Lung (tissue), 12 donors: ENCODE results near the gene DYNLL2. TPM values are rescaled to one million over a fixed set of nuclear protein-coding genes. Genes with fewer than 3 reads are reported as not detected.
"Not testable (repeated sequence)": the region's sequence is repeated elsewhere in the genome, so short reads cannot be mapped to it uniquely, and the experiment has no call there.

ENCODE experiments used
- ATAC-seq: fragments of 200-7000 bp; cut with Tn5 transposase; one replicate; pipeline ENCODE4 v1.9.1; 2020; ENCODE audit warnings: moderate number of reproducible peaks; ENCODE audit not compliant: insufficient read depth, low FRiP score
- DNase-seq, 3 donors: peaks; one replicate each; pipeline ENCODE4 v3.0.0-alpha.2; 2013 to 2017
- H3K27ac ChIP-seq, 2 donors: one replicate each; pipeline ENCODE4 v1.5.1; 2013; ENCODE audit warnings: mild to moderate bottlenecking in 2 of 2, moderate library complexity in 2 of 2, control low read depth in 1 of 2, inconsistent platforms in 1 of 2, low read depth in 1 of 2, low read length in 1 of 2
- H3K27me3 ChIP-seq, 3 donors: one replicate each; pipeline ENCODE4 v1.5.1; 2013; ENCODE audit warnings: low read length in 2 of 3; ENCODE audit not compliant: control insufficient read depth in 3 of 3, insufficient read depth in 3 of 3
- H3K36me3 ChIP-seq, 4 donors: one replicate each; pipeline ENCODE4 v1.5.1; 2013; ENCODE audit warnings: low read length in 4 of 4, mild to moderate bottlenecking in 1 of 4, moderate library complexity in 1 of 4; ENCODE audit not compliant: control insufficient read depth in 4 of 4, insufficient read depth in 4 of 4
- H3K4me1 ChIP-seq, 5 donors: one replicate each; pipeline ENCODE4 v1.5.1; 2013; ENCODE audit warnings: low read length in 5 of 5, mild to moderate bottlenecking in 2 of 5, moderate library complexity in 1 of 5; ENCODE audit not compliant: control insufficient read depth in 5 of 5, insufficient read depth in 5 of 5
- H3K4me3 ChIP-seq: one replicate; pipeline ENCODE4 v1.5.1; 2013; ENCODE audit warnings: mild to moderate bottlenecking, control low read depth, moderate library complexity
- H3K9ac ChIP-seq, 2 donors: one replicate each; pipeline ENCODE4 v1.5.1; 2013; ENCODE audit warnings: low read length in 2 of 2, control low read depth in 1 of 2; ENCODE audit not compliant: insufficient read depth in 1 of 2
- H3K9me3 ChIP-seq, 4 donors: one replicate each; pipeline ENCODE4 v1.5.1; 2013; ENCODE audit warnings: low read length in 3 of 4, mild to moderate bottlenecking in 1 of 4, moderate library complexity in 1 of 4; ENCODE audit not compliant: control insufficient read depth in 4 of 4, insufficient read depth in 3 of 4
- CTCF ChIP-seq: IDR thresholded peaks from 2 replicates; pipeline ENCODE4 v1.5.1; 2012; ENCODE audit warnings: mild to moderate bottlenecking; ENCODE audit errors: control extremely low read depth, extremely low read depth
- WGBS, 2 donors: extraction: QIAGEN DNeasy Blood & Tissue Kit; methylation state at CpG; one replicate each; pipeline ENCODE4 v1.1.7; 2013; 5-methylcytosine and 5-hydroxymethylcytosine counted together
- polyA plus RNA-seq, 2 donors: library from polyadenylated mRNA; stranded (reverse); fragments of 200-250 nt; gene quantifications; one replicate each; pipeline ENCODE4 v1.2.1, GENCODE V29; 2013
- total RNA-seq, 2 donors: library from RNA; depleted of rRNA in 1 of 2; stranded (reverse); fragments of >200 nt in 1 of 2; gene quantifications; one replicate each; pipeline ENCODE4 v1.2.1, GENCODE V29; 2014 to 2021
- donor health status: control.
- donor health status: control.
- donor health status: Bipolar disorder and iron deficiency.
- donor health status: healthy.
- donor health status: DM: yes; HTN: yes; CAD: no.

Gene DYNLL2
- total and polyA plus RNA-seq, 4 donors: 21.8 to 36.5 (median 26.6) TPM

DNA sequence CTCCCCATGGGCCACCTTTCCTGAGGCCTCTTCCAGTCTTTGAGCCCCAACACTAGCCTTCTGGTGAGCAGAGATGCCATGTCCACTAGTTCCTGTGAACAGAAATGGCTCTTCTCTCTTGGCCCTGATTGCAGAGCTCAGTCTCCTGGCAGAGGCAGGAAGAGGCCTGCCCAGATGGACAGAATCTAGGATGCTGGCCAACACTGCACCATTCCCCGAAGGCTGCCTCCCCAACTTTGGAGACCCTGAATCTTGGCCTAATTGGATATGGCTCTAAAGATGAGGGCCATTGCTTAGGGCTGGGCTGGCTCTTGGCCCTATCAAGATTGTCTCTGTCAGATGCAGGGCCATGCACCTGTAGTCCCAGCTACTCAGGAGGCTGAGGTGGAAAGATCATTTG lies 18.0 kb upstream of the DYNLL2 start:
- H3K4me1 ChIP-seq: peaks cover 0 to 17% (median 6%) of the 10 kb centered on the region in 5 donors
- no peak overlapping the region for H3K9ac ChIP-seq
- no peak overlapping the region for H3K27ac ChIP-seq
- no peaks in the 10 kb centered on the region for H3K9me3 ChIP-seq
- no peak overlapping the region for H3K4me3 ChIP-seq
- WGBS, 2 donors: 89 to 100% methylated on average over 1 of the region's 1 CpG
- H3K36me3 ChIP-seq: no peaks in the 10 kb centered on the region
- no peak for TF ChIP-seq CTCF
- DNase-seq: no peak
- no peak for ATAC-seq
- no peaks in the 10 kb centered on the region for H3K27me3 ChIP-seq

DNA sequence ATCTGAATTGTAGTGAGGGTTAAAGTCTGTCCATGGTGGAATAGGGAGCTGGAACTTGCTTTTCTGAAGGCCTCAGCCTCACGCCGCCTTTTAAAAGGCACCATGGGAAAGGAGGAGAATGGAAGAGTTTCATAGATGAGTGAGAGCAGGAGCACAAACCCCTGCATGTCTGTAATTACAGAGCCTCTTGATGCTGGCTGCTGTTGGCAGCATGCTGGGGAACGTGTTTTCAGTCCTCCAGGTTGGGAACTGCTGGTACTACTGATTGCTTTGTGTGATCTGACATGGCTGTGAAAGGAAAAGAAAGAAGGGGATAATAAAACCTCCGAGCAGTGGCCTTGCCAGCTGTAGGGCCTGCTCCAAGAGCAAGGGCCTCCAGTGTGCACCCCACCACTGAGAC lies 16.8 kb upstream of the DYNLL2 start:
- no peak for DNase-seq
- TF ChIP-seq CTCF: no peak
- 66 to 70% methylated on average over 4 of the region's 4 CpGs for WGBS, 2 donors

DNA sequence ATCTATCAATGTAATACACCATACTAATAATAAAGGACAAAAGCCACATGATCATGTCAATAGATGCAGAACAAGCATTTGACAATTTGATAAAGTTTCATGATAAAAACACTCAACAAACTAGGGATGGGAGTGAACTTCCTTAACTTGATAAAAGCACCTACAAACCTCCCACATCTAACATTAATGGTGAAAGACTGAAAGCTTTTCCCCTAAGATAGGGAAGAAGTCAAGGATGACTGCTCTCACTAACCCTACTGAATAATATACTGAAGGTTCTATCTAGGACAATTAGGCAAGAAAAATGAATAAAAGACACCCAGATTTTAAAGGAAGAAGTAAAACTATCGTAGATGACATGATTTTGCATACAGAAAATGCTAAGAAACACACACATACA lies 10.4 kb upstream of the DYNLL2 start:
- Histone ChIP-seq H3K9me3 (no peaks in the 10 kb centered on the region), H3K9ac (no peak overlapping the region), H3K36me3 (no peaks in the 10 kb centered on the region), H3K4me1 (no peaks in the 10 kb centered on the region), H3K27ac (no peak overlapping the region), H3K4me3 (no peak overlapping the region), H3K27me3 (no peaks in the 10 kb centered on the region)
- DNase-seq (no peak), ATAC-seq (no peak)
- 65 to 76% methylated on average over 1 of the region's 1 CpG for WGBS, 2 donors
- no peak for TF ChIP-seq CTCF

More for the DNA sequence above, 16.8 kb upstream of the DYNLL2 start:
- no peak overlapping the region for H3K9ac ChIP-seq
- no peak for ATAC-seq
- H3K27ac ChIP-seq: no peak overlapping the region
- no peaks in the 10 kb centered on the region for H3K27me3 ChIP-seq
- H3K9me3 ChIP-seq: no peaks in the 10 kb centered on the region
- H3K4me3 ChIP-seq: no peak overlapping the region
- peaks cover 0 to 8% (median 2%) of the 10 kb centered on the region in 5 donors for H3K4me1 ChIP-seq
- H3K36me3 ChIP-seq: no peaks in the 10 kb centered on the region

DNA sequence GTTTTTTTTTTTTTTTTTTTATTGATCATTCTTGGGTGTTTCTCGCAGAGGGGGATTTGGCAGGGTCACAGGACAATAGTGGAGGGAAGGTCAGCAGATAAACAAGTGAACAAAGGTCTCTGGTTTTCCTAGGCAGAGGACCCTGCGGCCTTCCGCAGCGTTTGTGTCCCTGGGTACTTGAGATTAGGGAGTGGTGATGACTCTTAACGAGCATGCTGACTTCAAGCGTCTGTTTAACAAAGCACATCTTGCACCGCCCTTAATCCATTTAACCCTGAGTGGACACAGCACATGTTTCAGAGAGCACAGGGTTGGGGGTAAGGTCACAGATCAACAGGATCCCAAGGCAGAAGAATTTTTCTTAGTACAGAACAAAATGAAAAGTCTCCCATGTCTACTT lies 10.0 kb upstream of the DYNLL2 start:
- not testable (repeated sequence) for H3K4me1 ChIP-seq, H3K27me3 ChIP-seq, H3K9ac ChIP-seq, H3K36me3 ChIP-seq, ATAC-seq, H3K4me3 ChIP-seq, H3K9me3 ChIP-seq, DNase-seq, H3K27ac ChIP-seq
- WGBS, 2 donors: 45 to 66% methylated on average over 5 to 7 of the region's 7 CpGs

- DNase-seq, H3K9me3 ChIP-seq, ATAC-seq, H3K27me3 ChIP-seq, H3K9ac ChIP-seq, H3K4me1 ChIP-seq, H3K4me3 ChIP-seq, H3K27ac ChIP-seq, H3K36me3 ChIP-seq: not testable (repeated sequence)
- WGBS, 2 donors: 96 to 98% methylated on average over 10 to 18 of the region's 28 CpGs
Measured at GRCh38 chr17:58074406-58074805, 8.8 kb upstream of the DYNLL2 start.
